DOHH2 (cell line): ENCODE results near the gene FNBP1L.

Experiments
- H3F3A ChIP-seq: fragments of 200-600 bp; sonication (generic), shearing (Covaris generic); 2 replicates; pipeline ENCODE4 v1.6.0; 2016; ENCODE audit warnings: antibody characterized with exemption, mild to moderate bottlenecking; ENCODE audit not compliant: control insufficient read depth, insufficient read depth
- H3K27ac ChIP-seq: fragments of 200-600 bp; sonication (generic); 2 replicates; pipeline ENCODE4 v1.5.1; 2014; ENCODE audit warnings: low read depth, mild to moderate bottlenecking, low read length, moderate library complexity
- H3K27me3 ChIP-seq: fragments of 200-600 bp; sonication (generic); 2 replicates; pipeline ENCODE4 v1.6.1; 2014; ENCODE audit warnings: mild to moderate bottlenecking, low read length, mixed read lengths; ENCODE audit not compliant: control insufficient read depth
- H3K36me3 ChIP-seq: fragments of 200-600 bp; sonication (generic); 2 replicates; pipeline ENCODE4 v1.6.1; 2014; ENCODE audit warnings: mild to moderate bottlenecking, low read length, moderate library complexity, mixed read lengths; ENCODE audit not compliant: control insufficient read depth
- H3K4me1 ChIP-seq: fragments of 200-600 bp; sonication (generic); 2 replicates; pipeline ENCODE4 v1.6.1; 2014; ENCODE audit warnings: mild to moderate bottlenecking, low read length, mixed read lengths; ENCODE audit not compliant: control insufficient read depth
- H3K4me2 ChIP-seq: fragments of 200-600 bp; sonication (generic); 2 replicates; pipeline ENCODE4 v1.6.0; 2014; ENCODE audit warnings: mild to moderate bottlenecking, low read length, moderate library complexity
- H3K4me3 ChIP-seq: fragments of 200-600 bp; sonication (generic); 2 replicates; pipeline ENCODE4 v1.5.1; 2014; ENCODE audit warnings: mild to moderate bottlenecking, low read length, mixed read lengths
- H3K79me2 ChIP-seq: fragments of 200-600 bp; sonication (generic); 2 replicates; pipeline ENCODE4 v1.6.1; 2014; ENCODE audit warnings: mild to moderate bottlenecking, low read length, mixed read lengths; ENCODE audit not compliant: control insufficient read depth
- H3K9me2 ChIP-seq: fragments of 200-600 bp; sonication (generic); replicated peaks from 2 replicates; pipeline ENCODE4 v1.6.1; 2014; ENCODE audit warnings: mild to moderate bottlenecking, low read length, mixed read lengths; ENCODE audit not compliant: control insufficient read depth
- H3K9me3 ChIP-seq: fragments of 200-600 bp; sonication (generic); 2 replicates; pipeline ENCODE4 v1.6.1; 2014; ENCODE audit warnings: antibody characterized with exemption, low read length, mixed read lengths; ENCODE audit not compliant: control insufficient read depth, insufficient read depth
- H4K20me1 ChIP-seq: fragments of 200-600 bp; sonication (generic); 2 replicates; pipeline ENCODE4 v1.6.0; 2014; ENCODE audit warnings: low read depth, mild to moderate bottlenecking, antibody characterized with exemption, low read length, moderate library complexity; ENCODE audit not compliant: control insufficient read depth, insufficient read depth
- CTCF ChIP-seq: fragments of 200-600 bp; sonication (generic); IDR thresholded peaks from one replicate; pipeline ENCODE4 v1.5.1; 2014; ENCODE audit warnings: antibody characterized with exemption, mild to moderate bottlenecking, low read depth, low read length; ENCODE audit not compliant: poor library complexity, severe bottlenecking
- EZH2phosphoT487 ChIP-seq: fragments of 200-600 bp; sonication (generic); IDR thresholded peaks from 2 replicates; pipeline ENCODE4 v1.6.1; 2017; ENCODE audit warnings: borderline replicate concordance, mild to moderate bottlenecking, antibody characterized with exemption, low read length, moderate library complexity, mixed read lengths

Gene FNBP1L

GRCh38 chr1:93537396-93537795, 89.5 kb downstream of the FNBP1L start:
- Histone ChIP-seq H3K79me2 (no peaks in the 10 kb centered on the region), H3K4me1 (peaks cover 5% of the 10 kb centered on the region; the same call in 1 of the 2 replicates), H3K9me2 (no peaks in the 10 kb centered on the region; the same call in 1 of the 2 replicates), H3K27me3 (no peaks in the 10 kb centered on the region), H3F3A (no peaks in the 10 kb centered on the region), H3K27ac (no peak overlapping the region), H3K9me3 (no peaks in the 10 kb centered on the region), H4K20me1 (no peaks in the 10 kb centered on the region), H3K4me2 (no peak overlapping the region), H3K4me3 (no peak overlapping the region), H3K36me3 (no peaks in the 10 kb centered on the region)
- TF ChIP-seq EZH2phosphoT487 (no peak), CTCF (no peak)

DNA sequence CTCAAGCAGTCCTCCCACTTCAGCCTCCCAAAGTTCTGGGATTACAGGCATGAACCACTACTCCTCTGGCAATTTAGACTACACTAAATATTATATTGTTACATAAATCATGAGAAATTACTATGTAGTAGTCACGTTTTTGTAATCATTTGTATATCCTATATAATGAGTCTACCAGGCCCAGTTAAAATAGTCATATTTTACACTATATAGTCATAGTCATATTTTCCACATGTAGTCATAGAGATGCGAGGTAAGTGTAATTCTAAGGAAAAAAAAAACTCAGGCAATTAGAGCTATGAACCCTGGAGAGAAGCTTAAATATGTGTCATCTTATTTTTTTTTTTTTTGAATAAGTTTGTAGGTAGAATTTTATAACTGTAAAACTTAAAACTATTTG, 90.0 kb downstream of the FNBP1L start:
- no peaks in the 10 kb centered on the region for H4K20me1 ChIP-seq
- H3K4me1 ChIP-seq: peaks cover 5% of the 10 kb centered on the region; the same call in 1 of the 2 replicates
- H3K4me2 ChIP-seq: no peak overlapping the region
- H3K27me3 ChIP-seq: no peaks in the 10 kb centered on the region
- no peak overlapping the region for H3K27ac ChIP-seq
- H3F3A ChIP-seq: no peaks in the 10 kb centered on the region
- no peaks in the 10 kb centered on the region for H3K9me3 ChIP-seq
- H3K4me3 ChIP-seq: no peak overlapping the region
- H3K9me2 ChIP-seq: no peaks in the 10 kb centered on the region; the same call in 1 of the 2 replicates
- TF ChIP-seq CTCF (no peak), EZH2phosphoT487 (no peak)
- no peaks in the 10 kb centered on the region for H3K79me2 ChIP-seq
- no peaks in the 10 kb centered on the region for H3K36me3 ChIP-seq

DNA sequence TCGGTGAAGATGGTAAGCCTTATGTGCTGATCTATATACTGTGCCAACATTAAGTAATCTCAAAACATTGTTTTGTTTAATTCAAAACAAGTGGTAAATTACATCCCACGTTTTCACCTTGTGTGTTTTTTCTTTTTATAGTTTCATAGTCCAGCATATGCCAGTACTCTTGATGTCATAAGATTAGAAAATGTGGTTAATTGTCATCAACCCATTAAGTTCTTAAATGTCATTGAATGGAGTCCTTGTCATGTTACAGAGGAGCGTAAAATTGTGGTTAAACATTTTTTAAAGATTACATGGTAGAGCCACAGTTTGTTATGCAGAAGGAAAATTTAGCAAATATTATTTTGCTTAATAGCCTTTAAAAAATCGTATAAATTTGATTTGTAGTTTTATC, 93.1 kb downstream of the FNBP1L start:
- H3K27me3 ChIP-seq: no peaks in the 10 kb centered on the region
- H3K4me3 ChIP-seq: no peak overlapping the region
- no peaks in the 10 kb centered on the region for H3K79me2 ChIP-seq
- H3K27ac ChIP-seq: no peak overlapping the region
- H4K20me1 ChIP-seq: no peaks in the 10 kb centered on the region
- H3F3A ChIP-seq: no peaks in the 10 kb centered on the region
- H3K4me1 ChIP-seq: peaks cover 5% of the 10 kb centered on the region; the same call in 1 of the 2 replicates
- no peaks in the 10 kb centered on the region; the same call in 1 of the 2 replicates for H3K9me2 ChIP-seq
- TF ChIP-seq CTCF: no peak
- no peak for TF ChIP-seq EZH2phosphoT487
- H3K9me3 ChIP-seq: no peaks in the 10 kb centered on the region
- no peaks in the 10 kb centered on the region for H3K36me3 ChIP-seq
- H3K4me2 ChIP-seq: no peak overlapping the region
